PC-3 (cell line): Measurements from ENCODE around the gene LRCH1. TPM values are rescaled to one million over a fixed set of nuclear protein-coding genes. Genes with fewer than 3 reads are reported as not detected.

Experiments
- ATAC-seq: fragments of 200-7000 bp; cut with Tn5 transposase; 2 replicates; pipeline ENCODE4 v1.9.1; 2020; ENCODE audit warnings: mild to moderate bottlenecking, moderate library complexity
- BruUV-seq: library from RNA; stranded (reverse); fragments of 400-500 nt; replicated peaks from 2 replicates; lab custom pipeline; 2021; lab: Mats Ljungman, UMichigan
- CTCF ChIA-PET: fragments of 300-600 bp; sonication (Branson Sonifier 250); formaldehyde crosslinking; loops from one replicate; lab custom pipeline; 2022; ENCODE audit warnings: antibody characterized with exemption; lab: Charles Lee
- POLR2A ChIA-PET: fragments of 300-600 bp; sonication (Branson Sonifier 250); formaldehyde crosslinking; loops from one replicate; lab custom pipeline; 2022; ENCODE audit warnings: antibody characterized with exemption; ENCODE audit not compliant: unreplicated experiment; lab: Charles Lee
- DNase-seq: peaks from one replicate; pipeline ENCODE4 v3.0.0-alpha.2; 2015
- H2AFZ ChIP-seq: fragments of 300-600 bp; sonication (generic); 2 replicates; pipeline ENCODE4 v1.6.0; 2016; ENCODE audit warnings: antibody characterized with exemption, low read length
- H3F3A ChIP-seq: fragments of 300-600 bp; sonication (generic); one replicate; pipeline ENCODE4 v1.6.0; 2017; ENCODE audit warnings: antibody characterized with exemption, low read length, control low read depth, mild to moderate bottlenecking; ENCODE audit not compliant: unreplicated experiment
- H3K27ac ChIP-seq: fragments of 300-600 bp; sonication (generic); 2 replicates; pipeline ENCODE4 v1.5.1; 2016; ENCODE audit warnings: mild to moderate bottlenecking, low read length
- H3K27me3 ChIP-seq: fragments of 300-600 bp; sonication (generic); 2 replicates; pipeline ENCODE4 v1.6.1; 2016; ENCODE audit warnings: low read length, mixed read lengths
- H3K36me3 ChIP-seq: fragments of 300-600 bp; sonication (generic); 2 replicates; pipeline ENCODE4 v1.6.1; 2016; ENCODE audit warnings: low read depth, mixed run types, low read length, mixed read lengths
- H3K4me1 ChIP-seq: fragments of 300-600 bp; sonication (generic); 2 replicates; pipeline ENCODE4 v1.5.1; 2016; ENCODE audit warnings: low read length; ENCODE audit not compliant: insufficient read depth
- H3K4me2 ChIP-seq: fragments of 300-600 bp; sonication (generic); 2 replicates; pipeline ENCODE4 v1.6.0; 2016; ENCODE audit warnings: low read length
- H3K4me3 ChIP-seq: fragments of 300-600 bp; sonication (generic); 2 replicates; pipeline ENCODE4 v1.5.1; 2016; ENCODE audit warnings: mild to moderate bottlenecking, low read length, mixed read lengths
- H3K79me2 ChIP-seq: fragments of 300-600 bp; sonication (generic); 2 replicates; pipeline ENCODE4 v1.6.1; 2017; ENCODE audit warnings: low read length, mixed read lengths
- H3K9ac ChIP-seq: fragments of 300-600 bp; sonication (generic); 2 replicates; pipeline ENCODE4 v1.6.0; 2016; ENCODE audit warnings: mild to moderate bottlenecking, low read length
- H3K9me2 ChIP-seq: fragments of 300-600 bp; sonication (generic); replicated peaks from 2 replicates; pipeline ENCODE4 v1.6.1; 2016; ENCODE audit warnings: mixed run types, low read length, mixed read lengths
- H3K9me3 ChIP-seq: fragments of 300-600 bp; sonication (generic); 2 replicates; pipeline ENCODE4 v1.6.1; 2016; ENCODE audit warnings: low read length, mixed read lengths
- H4K20me1 ChIP-seq: fragments of 300-600 bp; sonication (generic); 2 replicates; pipeline ENCODE4 v1.6.1; 2016; ENCODE audit warnings: low read length, mixed read lengths
- CTCF ChIP-seq: fragments of 300-600 bp; sonication (generic); conservative IDR thresholded peaks from 2 replicates; pipeline ENCODE4 v1.5.1; 2017; ENCODE audit warnings: antibody characterized with exemption, low read depth, mild to moderate bottlenecking, low read length
- EZH2 ChIP-seq: fragments of 300-600 bp; sonication (generic); IDR thresholded peaks from one replicate; pipeline ENCODE4 v1.6.1; 2017; ENCODE audit warnings: antibody characterized with exemption, mild to moderate bottlenecking, low read length; ENCODE audit not compliant: unreplicated experiment
- EZH2phosphoT487 ChIP-seq: fragments of 300-600 bp; sonication (generic); IDR thresholded peaks from 2 replicates; pipeline ENCODE4 v1.6.1; 2018; ENCODE audit warnings: mild to moderate bottlenecking, antibody characterized with exemption, low read length, borderline replicate concordance
- intact Hi-C: fragments of 100-400 bp; cut with micrococcal nuclease; formaldehyde crosslinking; loops from 2 replicates; pipeline ENCODE4 v1.9.0; 2023
- total RNA-seq: library from RNA; depleted of rRNA; stranded (reverse); fragments of >200 nt; gene quantifications from 2 replicates; pipeline ENCODE4 v1.2.3, GENCODE V29; 2014

LRCH1 gene
- total RNA-seq, 1 experiment from 2014 or later: 4.3 TPM

GRCh38 chr13:46519182-46519581 is 33.8 kb upstream of the LRCH1 start:
- Histone ChIP-seq H3K4me3 (no peak overlapping the region), H3K27ac (no peak overlapping the region), H3K9me3 (no peaks in the 10 kb centered on the region), H3K9ac (no peak overlapping the region), H3K4me1 (no peaks in the 10 kb centered on the region), H3F3A (no peaks in the 10 kb centered on the region), H3K9me2 (no peaks in the 10 kb centered on the region), H2AFZ (no peak overlapping the region), H3K27me3 (no peaks in the 10 kb centered on the region), H3K36me3 (no peaks in the 10 kb centered on the region), H3K79me2 (no peaks in the 10 kb centered on the region), H3K4me2 (no peak overlapping the region), H4K20me1 (no peaks in the 10 kb centered on the region)
- no peak for DNase-seq
- no peak for TF ChIP-seq CTCF
- no peak for TF ChIP-seq EZH2
- TF ChIP-seq EZH2phosphoT487: no peak
- no peak for ATAC-seq
- ChIA-PET CTCF (no interaction called here), POLR2A (no interaction called here)
- no TSS peak for BruUV-seq
- intact Hi-C loops: no loop called here

- no peak overlapping the region for H3K4me2 ChIP-seq
- no peak for TF ChIP-seq EZH2phosphoT487
- TF ChIP-seq EZH2: no peak
- no peak for TF ChIP-seq CTCF
- H3K4me3 ChIP-seq: no peak overlapping the region
- no TSS peak for BruUV-seq
- H3K79me2 ChIP-seq: no peaks in the 10 kb centered on the region
- H3K27me3 ChIP-seq: no peaks in the 10 kb centered on the region
- H3K9me2 ChIP-seq: no peaks in the 10 kb centered on the region
- no peaks in the 10 kb centered on the region for H4K20me1 ChIP-seq
- ChIA-PET POLR2A (interaction anchor here (0.7 kb wide), 1 partner anchor 960 kb away, joined by 8 read pairs; no protein-coding TSS in a partner anchor), CTCF (no interaction called here)
- H3K27ac ChIP-seq: no peak overlapping the region
- intact Hi-C loops: no loop called here
- DNase-seq: no peak
- no peaks in the 10 kb centered on the region for H3K4me1 ChIP-seq
- H3K9ac ChIP-seq: no peak overlapping the region
- H2AFZ ChIP-seq: no peak overlapping the region
- H3K36me3 ChIP-seq: no peaks in the 10 kb centered on the region
- no peaks in the 10 kb centered on the region for H3F3A ChIP-seq
- no peak for ATAC-seq
- H3K9me3 ChIP-seq: no peaks in the 10 kb centered on the region
Observed at GRCh38 chr13:46520166-46520565, 32.8 kb upstream of the LRCH1 start.

GRCh38 chr13:46521486-46521885 is 31.5 kb upstream of the LRCH1 start:
- H3K79me2 ChIP-seq: no peaks in the 10 kb centered on the region
- H3K9ac ChIP-seq: no peak overlapping the region
- POLR2A ChIA-PET: no interaction called here
- no peaks in the 10 kb centered on the region for H3K27me3 ChIP-seq
- no peaks in the 10 kb centered on the region for H3K9me2 ChIP-seq
- no peak overlapping the region for H3K4me3 ChIP-seq
- no TSS peak for BruUV-seq
- H3F3A ChIP-seq: no peaks in the 10 kb centered on the region
- TF ChIP-seq CTCF: no peak
- no peak for TF ChIP-seq EZH2phosphoT487
- no peak for TF ChIP-seq EZH2
- no peaks in the 10 kb centered on the region for H3K4me1 ChIP-seq
- CTCF ChIA-PET: no interaction called here
- no peaks in the 10 kb centered on the region for H3K36me3 ChIP-seq
- H3K9me3 ChIP-seq: no peaks in the 10 kb centered on the region
- no peaks in the 10 kb centered on the region for H4K20me1 ChIP-seq
- no peak overlapping the region for H2AFZ ChIP-seq
- DNase-seq (no peak), ATAC-seq (no peak)
- intact Hi-C loops: no loop called here
- no peak overlapping the region for H3K4me2 ChIP-seq
- H3K27ac ChIP-seq: no peak overlapping the region
